Lung (tissue), 12 donors: Measurements from ENCODE around the gene NSA2. TPM values are rescaled to one million over a fixed set of nuclear protein-coding genes. Genes with fewer than 3 reads are reported as not detected.

ENCODE experiments used
- ATAC-seq: fragments of 200-7000 bp; cut with Tn5 transposase; one replicate; pipeline ENCODE4 v1.9.1; 2020; ENCODE audit warnings: moderate number of reproducible peaks; ENCODE audit not compliant: insufficient read depth, low FRiP score
- DNase-seq, 3 donors: peaks; one replicate each; pipeline ENCODE4 v3.0.0-alpha.2; 2013 to 2017
- H3K27ac ChIP-seq, 2 donors: one replicate each; pipeline ENCODE4 v1.5.1; 2013; ENCODE audit warnings: mild to moderate bottlenecking in 2 of 2, moderate library complexity in 2 of 2, control low read depth in 1 of 2, inconsistent platforms in 1 of 2, low read depth in 1 of 2, low read length in 1 of 2
- H3K27me3 ChIP-seq, 3 donors: one replicate each; pipeline ENCODE4 v1.5.1; 2013; ENCODE audit warnings: low read length in 2 of 3; ENCODE audit not compliant: control insufficient read depth in 3 of 3, insufficient read depth in 3 of 3
- H3K36me3 ChIP-seq, 4 donors: one replicate each; pipeline ENCODE4 v1.5.1; 2013; ENCODE audit warnings: low read length in 4 of 4, mild to moderate bottlenecking in 1 of 4, moderate library complexity in 1 of 4; ENCODE audit not compliant: control insufficient read depth in 4 of 4, insufficient read depth in 4 of 4
- H3K4me1 ChIP-seq, 5 donors: one replicate each; pipeline ENCODE4 v1.5.1; 2013; ENCODE audit warnings: low read length in 5 of 5, mild to moderate bottlenecking in 2 of 5, moderate library complexity in 1 of 5; ENCODE audit not compliant: control insufficient read depth in 5 of 5, insufficient read depth in 5 of 5
- H3K4me3 ChIP-seq: one replicate; pipeline ENCODE4 v1.5.1; 2013; ENCODE audit warnings: mild to moderate bottlenecking, control low read depth, moderate library complexity
- H3K9ac ChIP-seq, 2 donors: one replicate each; pipeline ENCODE4 v1.5.1; 2013; ENCODE audit warnings: low read length in 2 of 2, control low read depth in 1 of 2; ENCODE audit not compliant: insufficient read depth in 1 of 2
- H3K9me3 ChIP-seq, 4 donors: one replicate each; pipeline ENCODE4 v1.5.1; 2013; ENCODE audit warnings: low read length in 3 of 4, mild to moderate bottlenecking in 1 of 4, moderate library complexity in 1 of 4; ENCODE audit not compliant: control insufficient read depth in 4 of 4, insufficient read depth in 3 of 4
- CTCF ChIP-seq: IDR thresholded peaks from 2 replicates; pipeline ENCODE4 v1.5.1; 2012; ENCODE audit warnings: mild to moderate bottlenecking; ENCODE audit errors: control extremely low read depth, extremely low read depth
- WGBS, 2 donors: extraction: QIAGEN DNeasy Blood & Tissue Kit; methylation state at CpG; one replicate each; pipeline ENCODE4 v1.1.7; 2013; 5-methylcytosine and 5-hydroxymethylcytosine counted together
- polyA plus RNA-seq, 2 donors: library from polyadenylated mRNA; stranded (reverse); fragments of 200-250 nt; gene quantifications; one replicate each; pipeline ENCODE4 v1.2.1, GENCODE V29; 2013
- total RNA-seq, 2 donors: library from RNA; depleted of rRNA in 1 of 2; stranded (reverse); fragments of >200 nt in 1 of 2; gene quantifications; one replicate each; pipeline ENCODE4 v1.2.1, GENCODE V29; 2014 to 2021
- donor health status: control.
- donor health status: control.
- donor health status: Bipolar disorder and iron deficiency.
- donor health status: healthy.
- donor health status: DM: yes; HTN: yes; CAD: no.

NSA2 gene
- total and polyA plus RNA-seq, 4 donors = 34.4 to 85.6 (median 72.5) TPM

GRCh38 chr5:74798977-74799911 is 32.2 kb downstream of the NSA2 start:
- Histone ChIP-seq H3K4me1 (no peaks in the 10 kb centered on the region), H3K36me3 (no peaks in the 10 kb centered on the region), H3K9ac (no peak overlapping the region), H3K9me3 (no peaks in the 10 kb centered on the region), H3K27me3 (no peaks in the 10 kb centered on the region), H3K27ac (no peak overlapping the region), H3K4me3 (no peak overlapping the region)
- DNase-seq (no peak), ATAC-seq (no peak)
- WGBS, 2 donors = 91 to 94% methylated on average over 21 of the region's 21 CpGs
- TF ChIP-seq CTCF = no peak

GRCh38 chr5:74801197-74801596 is 34.1 kb downstream of the NSA2 start:
- 88 to 92% methylated on average over 3 of the region's 3 CpGs for WGBS, 2 donors
- no peak for ATAC-seq
- no peak for DNase-seq

DNA sequence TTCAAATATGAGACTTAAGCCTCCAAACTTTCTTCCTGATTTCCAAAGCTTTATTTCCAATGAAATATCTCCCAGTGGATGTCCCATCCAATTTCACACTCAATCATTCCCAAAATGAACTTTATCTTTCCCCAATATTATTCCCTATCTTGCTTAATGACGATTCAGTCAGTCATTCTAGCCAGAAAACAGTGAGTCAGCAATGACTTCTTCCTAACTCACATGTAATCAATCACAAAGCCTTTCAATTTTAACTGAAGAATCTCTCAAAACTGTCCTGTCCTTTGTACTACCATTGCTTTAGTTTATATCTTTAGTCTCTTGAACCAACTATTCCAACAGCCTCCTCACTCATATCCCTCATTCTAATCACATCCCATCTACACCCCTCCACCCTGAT is 34.9 kb downstream of the NSA2 start:
- Histone ChIP-seq H3K9ac (no peak overlapping the region), H3K9me3 (no peaks in the 10 kb centered on the region), H3K27ac (no peak overlapping the region), H3K36me3 (no peaks in the 10 kb centered on the region), H3K27me3 (no peaks in the 10 kb centered on the region), H3K4me3 (no peak overlapping the region), H3K4me1 (no peaks in the 10 kb centered on the region)
- no peak for DNase-seq
- no peak for ATAC-seq
- WGBS, 2 donors = 38 to 56% methylated on average over 1 of the region's 1 CpG
- no peak for TF ChIP-seq CTCF

More at GRCh38 chr5:74801197-74801596, 34.1 kb downstream of the NSA2 start:
- Histone ChIP-seq H3K4me1 (no peaks in the 10 kb centered on the region), H3K9ac (no peak overlapping the region), H3K27me3 (no peaks in the 10 kb centered on the region), H3K4me3 (no peak overlapping the region), H3K27ac (no peak overlapping the region), H3K36me3 (no peaks in the 10 kb centered on the region), H3K9me3 (no peaks in the 10 kb centered on the region)
- no peak for TF ChIP-seq CTCF

DNA sequence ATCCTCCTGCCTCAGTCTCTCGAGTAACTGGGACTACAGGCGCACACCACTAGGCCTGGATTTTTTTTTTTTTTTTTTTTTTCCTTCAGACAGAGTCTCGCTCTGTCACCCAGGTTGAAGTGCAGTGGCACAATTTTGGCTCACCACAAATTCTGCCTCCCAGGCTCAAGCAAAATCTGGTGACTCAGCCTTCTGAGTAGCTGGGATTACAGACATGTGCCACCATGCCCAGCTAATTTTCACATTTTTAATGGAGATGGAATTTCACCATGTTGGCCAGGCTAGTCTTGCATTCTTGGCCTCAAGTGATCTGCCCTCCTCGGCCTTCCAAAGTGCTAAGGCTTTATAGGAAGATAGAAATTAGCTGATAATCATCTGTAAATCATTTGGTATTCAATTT is 43.9 kb downstream of the NSA2 start:
- Histone ChIP-seq H3K4me3 (no peak overlapping the region), H3K27ac (no peak overlapping the region), H3K4me1 (no peaks in the 10 kb centered on the region), H3K27me3 (no peaks in the 10 kb centered on the region), H3K9ac (no peak overlapping the region), H3K36me3 (no peaks in the 10 kb centered on the region), H3K9me3 (no peaks in the 10 kb centered on the region)
- 86 to 97% methylated on average over 4 of the region's 4 CpGs for WGBS, 2 donors
- ATAC-seq (no peak), DNase-seq (no peak)
- TF ChIP-seq CTCF = no peak
